Measurements from ENCODE around the gene CARM1.
"Not testable (repeated sequence)": the region's sequence is repeated elsewhere in the genome, so short reads cannot be mapped to it uniquely, and the experiment has no call there.

The CARM1 gene

GRCh38 chr19:10846500-10847202 is 24.7 kb upstream of the CARM1 start:
- no peak for DNase-seq (ENCODE audit: low read depth in 2 of 2)

DNA sequence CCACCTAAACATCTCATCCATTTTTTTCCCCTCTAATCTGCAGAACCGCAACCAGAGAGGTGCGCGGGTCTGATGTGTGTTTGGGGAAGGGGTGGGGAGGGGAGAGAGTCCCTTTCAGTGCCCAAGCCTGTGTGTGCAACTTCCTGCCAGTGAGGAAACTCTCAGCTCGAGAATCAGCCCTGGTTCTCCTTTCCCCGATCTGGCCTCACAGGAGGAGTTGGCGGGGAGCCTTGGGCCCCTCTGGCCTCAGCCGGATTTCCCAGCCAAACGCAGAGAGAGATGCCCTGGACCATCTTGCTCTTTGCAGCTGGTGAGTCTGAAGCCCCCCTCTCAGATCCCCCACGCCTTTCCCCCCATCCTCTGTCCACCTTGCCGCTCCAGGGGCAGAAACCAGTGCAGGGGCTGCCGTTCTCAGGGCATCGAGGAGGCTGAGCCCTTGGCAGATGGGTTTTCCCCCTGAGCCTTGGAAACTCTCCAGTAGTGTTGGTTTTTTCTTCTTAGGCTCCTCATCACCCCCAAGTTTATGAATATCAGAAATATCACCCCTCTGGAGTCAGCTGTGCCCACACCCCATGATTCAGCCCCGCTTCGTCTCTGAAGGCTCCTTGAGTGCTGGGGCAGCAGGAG is 23.0 kb upstream of the CARM1 start, which contains the start of gene C19orf38:
Gene C19orf38, plus strand, starts transcription at position 186 of the 627 bp plus-strand sequence. Its CDS starts 94 bp downstream, at position 280.
- DNase-seq (ENCODE audit: low read depth in 2 of 2), result no peak

- DNase-seq (ENCODE audit: low read depth in 2 of 2), result no peak
Measured at GRCh38 chr19:10850631-10851030, 20.7 kb upstream of the CARM1 start.

DNA sequence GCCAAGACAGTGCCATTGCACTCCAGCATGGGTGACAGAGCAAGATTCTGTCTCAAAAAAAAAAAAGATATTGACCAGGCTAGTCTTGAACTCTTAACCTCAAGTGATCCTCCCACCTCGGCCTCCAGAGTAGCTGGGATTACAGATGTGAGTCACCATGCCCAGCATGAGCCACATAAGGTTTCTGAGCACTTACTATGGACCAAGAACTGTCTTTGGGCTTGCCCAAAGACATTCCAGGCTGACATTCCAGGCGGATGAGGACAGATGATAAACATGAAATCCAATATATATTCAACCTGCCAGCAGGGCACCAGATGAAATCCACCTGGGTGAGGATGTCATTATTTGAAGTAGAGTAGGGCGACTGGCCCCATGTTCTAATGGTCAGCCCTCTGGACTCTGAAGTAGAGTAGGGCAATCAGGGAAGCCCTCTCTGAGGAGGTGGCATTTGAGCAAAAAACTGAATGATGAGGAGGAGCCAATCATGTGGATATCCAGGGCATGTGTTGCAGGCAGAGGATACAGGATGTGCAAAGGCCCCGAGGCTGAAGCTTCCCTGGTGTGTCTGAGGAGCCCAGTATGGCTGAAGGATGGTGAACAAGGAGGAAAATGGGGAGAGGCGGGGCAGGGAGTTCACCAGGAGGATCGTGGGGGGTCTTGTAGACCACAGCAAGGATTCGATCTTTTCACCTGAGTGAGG is 19.1 kb upstream of the CARM1 start:
- DNase-seq (ENCODE audit: low read depth in 2 of 2), result no peak

DNA sequence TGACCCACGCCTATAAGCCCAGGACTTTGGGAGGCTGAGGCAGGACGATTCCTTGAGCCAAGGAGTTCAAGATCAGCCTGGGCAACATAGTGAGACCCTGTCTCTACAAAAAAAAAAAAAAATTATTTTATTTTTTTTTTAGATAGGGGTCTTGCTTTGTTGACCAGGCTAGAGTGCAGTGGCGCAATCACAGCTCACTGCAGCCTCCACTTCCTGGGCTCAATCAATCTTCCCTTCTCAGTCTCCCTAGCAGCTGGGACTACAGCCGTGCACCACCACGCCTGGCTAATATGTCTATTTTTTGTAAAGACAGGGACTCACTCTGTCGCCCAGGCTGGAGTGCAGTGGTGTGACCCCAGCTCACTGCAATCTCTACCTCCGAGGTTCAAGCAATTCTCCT is 18.4 kb upstream of the CARM1 start:
- no peak for DNase-seq (ENCODE audit: low read depth in 2 of 2)

- DNase-seq (ENCODE audit: low read depth in 2 of 2), result no peak
Measured at GRCh38 chr19:10854350-10855089, 16.8 kb upstream of the CARM1 start.

DNA sequence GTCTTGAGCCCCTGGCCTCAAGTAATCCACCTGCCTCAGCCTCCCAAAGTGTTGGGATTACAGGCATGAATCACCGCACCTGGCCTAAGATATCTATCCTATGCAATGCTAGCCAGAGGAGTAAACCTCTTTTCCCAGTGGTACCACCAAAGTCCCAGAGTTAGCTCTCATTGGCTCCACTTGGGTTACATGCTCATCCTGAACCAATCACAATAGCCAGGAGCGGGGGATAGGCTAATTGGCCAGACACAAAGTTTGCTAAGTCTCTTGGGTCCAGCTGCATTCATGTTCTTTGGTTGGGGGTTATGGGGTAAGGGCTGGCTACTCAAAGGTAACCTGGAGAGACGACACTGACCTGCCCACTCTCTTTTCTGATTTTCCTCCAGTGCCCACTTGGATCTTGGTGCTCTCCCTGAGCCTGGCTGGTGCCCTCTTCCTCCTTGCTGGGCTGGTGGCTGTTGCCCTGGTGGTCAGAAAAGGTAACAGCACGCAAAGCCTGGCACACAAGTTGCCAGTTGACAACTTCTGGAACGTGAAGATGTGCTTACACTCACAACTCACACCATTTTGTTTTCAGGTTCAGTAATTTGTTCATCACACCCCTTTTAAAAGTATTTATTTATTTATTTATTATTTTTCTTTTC is 15.4 kb upstream of the CARM1 start:
- DNase-seq (ENCODE audit: low read depth in 2 of 2), result no peak

DNA sequence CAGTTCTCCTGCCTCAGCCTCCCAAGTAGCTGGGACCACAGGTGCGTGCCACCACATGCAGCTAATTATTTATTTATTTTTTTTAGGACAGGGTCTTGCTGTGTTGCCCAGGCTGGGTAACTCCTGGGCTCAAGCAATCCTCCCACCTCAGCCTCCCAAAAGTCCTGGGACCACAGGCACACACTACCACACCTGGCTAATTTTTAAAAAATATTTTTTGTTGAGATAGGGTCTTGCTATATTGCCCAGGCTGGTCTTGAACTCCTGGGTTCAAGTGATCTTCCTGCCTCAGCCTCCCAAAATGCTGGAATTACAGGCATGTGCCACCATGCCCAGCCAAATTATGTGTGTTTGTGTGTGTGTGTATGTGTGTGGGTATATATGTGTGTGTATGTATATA is 14.5 kb upstream of the CARM1 start:
- not testable (repeated sequence) for DNase-seq (ENCODE audit: low read depth in 2 of 2)

DNA sequence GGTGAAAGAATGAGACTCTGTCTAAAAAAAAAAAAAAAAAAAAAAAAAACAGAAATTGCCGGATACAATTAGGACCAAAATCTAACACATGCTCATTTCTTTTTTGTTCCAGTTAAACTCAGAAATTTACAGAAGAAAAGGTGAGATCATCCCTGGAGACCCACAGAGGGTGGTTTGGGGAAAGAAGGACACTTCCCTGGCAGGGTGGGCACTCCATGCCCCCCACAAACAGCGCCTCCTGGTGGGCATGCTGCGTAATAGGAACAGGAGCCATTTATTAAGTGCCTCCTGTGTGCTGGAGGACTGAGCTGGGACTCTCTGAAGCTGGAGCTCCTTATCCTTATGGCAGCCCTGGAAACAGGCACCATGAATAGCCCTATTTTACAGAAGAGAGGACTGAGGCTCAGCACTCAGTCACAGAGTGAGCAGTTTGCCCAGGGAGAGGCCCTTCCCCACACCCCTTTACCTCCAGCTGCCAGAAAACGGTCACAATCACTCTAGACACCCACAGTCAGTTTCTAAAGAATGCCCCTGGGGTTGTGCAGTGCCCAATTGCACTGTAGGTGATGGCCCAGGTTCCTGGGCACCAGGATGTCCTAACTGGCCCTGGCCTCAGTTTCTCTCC is 13.0 kb upstream of the CARM1 start:
- DNase-seq (ENCODE audit: low read depth in 2 of 2), result peak in 1 of 2 donors; percentile 20

DNA sequence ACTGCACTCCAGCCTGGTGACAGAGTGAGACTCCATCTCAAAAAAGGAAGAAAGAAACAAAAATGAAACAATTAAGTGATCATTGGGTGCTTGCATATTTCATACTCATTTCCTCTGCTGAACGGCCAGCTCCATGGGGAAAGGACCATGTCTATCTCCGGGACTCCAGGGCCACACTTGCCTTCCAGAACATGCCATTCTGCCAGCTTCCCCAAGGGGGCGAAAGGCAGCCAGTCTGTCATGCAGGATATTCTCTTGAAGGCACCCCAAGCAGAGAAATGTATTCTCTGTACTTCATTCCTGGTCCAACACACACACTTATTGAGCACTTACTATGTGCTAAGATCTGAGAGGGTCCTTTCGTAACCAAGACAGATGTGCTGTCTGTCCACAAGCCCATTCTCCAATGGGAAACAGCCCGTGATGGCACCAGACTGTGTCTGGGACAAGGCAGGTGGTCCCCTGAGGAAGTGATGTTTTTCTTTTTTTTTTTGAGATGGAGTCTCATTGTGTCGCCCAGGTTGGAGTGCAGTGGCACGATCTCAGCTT is 10.2 kb upstream of the CARM1 start:
- no peak for DNase-seq (ENCODE audit: low read depth in 2 of 2)

GRCh38 chr19:10862561-10863106 is 8.7 kb upstream of the CARM1 start:
- DNase-seq (ENCODE audit: low read depth in 2 of 2), result no peak

DNA sequence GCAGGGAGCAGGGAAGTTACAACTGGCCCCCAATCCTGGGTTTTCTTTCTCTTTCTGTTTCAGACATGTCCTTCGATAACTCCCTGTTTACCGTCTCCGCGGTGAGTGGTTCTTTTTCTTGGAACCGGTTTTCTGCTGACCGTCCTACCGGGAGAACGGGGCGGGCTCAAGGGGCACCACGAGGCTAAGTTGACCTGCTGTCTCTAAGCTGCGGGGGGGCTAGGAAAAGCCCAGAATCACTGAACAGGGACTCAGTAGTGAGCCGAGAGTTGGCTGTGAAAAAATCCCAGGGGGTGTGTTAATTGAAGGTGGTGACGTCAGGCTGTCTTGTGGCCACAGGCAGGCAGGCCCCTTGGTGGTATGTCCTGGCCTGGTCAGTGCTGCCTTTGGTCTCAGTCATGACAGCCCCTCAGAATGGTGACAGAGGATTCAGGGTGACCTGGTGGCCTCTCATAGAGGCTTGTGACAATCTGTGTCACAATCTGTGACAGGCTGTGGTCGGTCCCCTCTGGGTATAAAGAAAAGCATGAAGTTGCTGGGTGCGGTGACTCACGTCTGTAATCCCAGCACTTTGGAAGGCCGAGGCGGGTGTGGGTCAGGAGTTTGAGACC is 8.1 kb upstream of the CARM1 start:
- no peak for DNase-seq (ENCODE audit: low read depth in 2 of 2)

DNA sequence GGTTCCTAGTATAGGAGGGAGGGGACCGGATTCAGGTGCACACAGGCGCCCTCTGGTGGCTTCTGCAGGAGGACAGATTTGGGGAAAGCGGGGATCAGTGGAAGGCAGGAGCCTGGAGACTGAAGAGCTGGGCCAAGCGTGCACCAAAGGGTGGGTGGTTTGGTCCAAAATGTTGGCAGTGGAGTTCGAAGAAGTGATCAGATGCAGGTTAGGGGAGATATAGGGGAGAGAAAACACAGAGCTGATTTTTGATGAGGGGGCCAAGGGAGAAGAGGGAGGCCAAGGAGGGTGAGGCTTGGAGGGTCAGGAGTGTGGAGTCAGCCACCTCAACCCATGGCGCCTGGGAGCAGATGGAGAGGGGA is 6.8 kb upstream of the CARM1 start:
- peak; percentile 58 to 69 for DNase-seq (ENCODE audit: low read depth in 2 of 2)

DNA sequence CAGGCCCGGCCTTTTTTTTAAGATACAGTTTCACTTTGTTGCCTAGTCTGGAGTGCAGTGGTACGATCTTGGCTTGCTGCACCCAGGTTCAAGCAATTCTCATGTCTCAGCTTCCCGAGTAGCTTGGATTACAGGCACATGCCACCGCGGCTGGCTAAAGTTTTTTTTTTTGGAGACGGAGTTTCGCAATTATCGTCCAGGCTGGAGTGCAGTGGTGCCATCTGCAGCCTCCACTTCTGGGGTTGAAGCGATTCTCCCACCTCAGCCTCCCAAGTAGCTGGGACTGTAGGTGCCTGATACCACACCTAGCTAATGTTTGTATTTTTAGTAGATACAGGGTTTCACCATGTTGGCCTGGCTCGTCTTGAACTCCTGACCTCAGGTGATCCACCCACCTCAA is 4.9 kb upstream of the CARM1 start:
- DNase-seq (ENCODE audit: low read depth in 2 of 2), result no peak

- no peak for DNase-seq (ENCODE audit: low read depth in 2 of 2)
Measured at GRCh38 chr19:10868872-10869547, 2.3 kb upstream of the CARM1 start.

DNA sequence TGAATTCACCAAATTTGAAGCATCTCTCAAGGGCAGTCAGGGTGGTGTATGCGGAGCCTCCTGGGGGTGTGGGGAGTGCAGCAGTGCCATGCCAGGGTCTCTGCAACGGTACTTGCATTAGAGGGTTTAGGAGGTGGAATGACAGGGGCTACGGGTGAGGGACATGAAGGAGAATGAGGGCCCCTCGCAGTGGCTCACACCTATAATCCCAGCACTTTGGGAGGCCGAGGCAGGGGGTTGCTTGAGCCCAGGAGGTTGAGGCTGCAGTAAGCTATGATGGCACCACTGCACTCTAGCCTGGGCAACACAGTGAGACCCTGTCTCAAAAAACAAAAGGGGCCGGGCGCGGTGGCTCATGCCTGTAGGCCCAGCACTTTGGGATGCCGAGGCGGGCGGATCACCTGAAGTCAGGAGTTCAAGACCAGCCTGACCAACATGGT is 1.5 kb upstream of the CARM1 start:
- not testable (repeated sequence) for DNase-seq (ENCODE audit: low read depth in 2 of 2)

DNA sequence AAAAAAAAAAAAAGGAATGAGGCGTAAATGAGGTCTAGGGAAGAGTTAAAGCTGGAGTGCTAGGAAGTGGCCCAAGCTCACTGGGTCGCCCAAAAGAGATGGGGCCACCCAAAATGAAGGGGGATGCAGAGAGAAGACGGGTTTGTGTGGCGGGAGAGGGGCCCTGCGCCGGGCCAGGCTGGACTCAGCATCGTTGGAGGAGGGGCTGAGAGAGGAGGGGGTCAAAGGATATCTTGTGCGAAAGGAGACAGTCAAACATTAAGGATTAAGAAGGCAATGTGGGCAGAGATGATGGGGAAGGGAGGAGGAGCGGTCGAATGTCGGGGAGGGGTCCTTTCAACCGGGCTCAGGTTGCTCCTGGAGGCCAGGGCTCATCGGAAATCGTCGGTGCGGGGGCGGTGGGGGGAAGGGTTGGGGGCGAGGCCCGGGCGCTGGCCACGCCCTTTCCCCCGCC is 825 bp upstream of the CARM1 start:
- no peak for DNase-seq (ENCODE audit: low read depth in 2 of 2)

GRCh38 chr19:10871711-10872545 is 575 bp downstream of the CARM1 start:
- peak; percentile 15 to 27 for DNase-seq (ENCODE audit: low read depth in 2 of 2)
